ENCODE measurements around the gene SUOX. TPM values are rescaled to one million over a fixed set of nuclear protein-coding genes. Genes with fewer than 3 reads are reported as not detected.
"Not testable (repeated sequence)": the region's sequence is repeated elsewhere in the genome, so short reads cannot be mapped to it uniquely, and the experiment has no call there.

Gene SUOX
- total and polyA plus RNA-seq, 9 donors = 13.1 to 19.3 (median 15.1) TPM

DNA sequence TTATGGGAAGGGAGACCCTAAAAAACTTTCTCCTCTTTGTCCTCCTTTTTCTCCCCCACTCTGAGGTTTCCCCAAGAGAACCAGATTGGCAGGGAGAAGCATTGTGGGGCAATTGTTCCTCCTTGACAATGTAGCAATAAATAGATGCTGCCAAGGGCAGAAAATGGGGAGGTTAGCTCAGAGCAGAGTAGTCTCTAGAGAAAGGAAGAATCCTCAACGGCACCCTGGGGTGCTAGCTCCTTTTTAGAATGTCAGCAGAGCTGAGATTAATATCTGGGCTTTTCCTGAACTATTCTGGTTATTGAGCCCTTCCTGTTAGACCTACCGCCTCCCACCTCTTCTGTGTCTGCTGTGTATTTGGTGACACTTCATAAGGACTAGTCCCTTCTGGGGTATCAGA is 40.1 kb downstream of the SUOX start:
- no peak for DNase-seq
- no peaks in the 10 kb centered on the region for H3K9me3 ChIP-seq (replicated peaks; ENCODE audit: control insufficient read depth, low read depth, low read length)
- peaks cover 43% of the 10 kb centered on the region for H3K36me3 ChIP-seq (ENCODE audit: control insufficient read depth, insufficient read depth, low read length)
- no peak overlapping the region for H3K27ac ChIP-seq (ENCODE audit: low read length)
- H3K4me3 ChIP-seq (ENCODE audit: low read length) = no peak overlapping the region
- WGBS (ENCODE audit: insufficient coverage) = 100% methylated on average over 1 of the region's 2 CpGs
- H3K4me1 ChIP-seq (ENCODE audit: control insufficient read depth, insufficient read depth, low read length) = peaks cover 5% of the 10 kb centered on the region
- H3K27me3 ChIP-seq (ENCODE audit: control insufficient read depth, insufficient read depth, low read length) = no peaks in the 10 kb centered on the region

DNA sequence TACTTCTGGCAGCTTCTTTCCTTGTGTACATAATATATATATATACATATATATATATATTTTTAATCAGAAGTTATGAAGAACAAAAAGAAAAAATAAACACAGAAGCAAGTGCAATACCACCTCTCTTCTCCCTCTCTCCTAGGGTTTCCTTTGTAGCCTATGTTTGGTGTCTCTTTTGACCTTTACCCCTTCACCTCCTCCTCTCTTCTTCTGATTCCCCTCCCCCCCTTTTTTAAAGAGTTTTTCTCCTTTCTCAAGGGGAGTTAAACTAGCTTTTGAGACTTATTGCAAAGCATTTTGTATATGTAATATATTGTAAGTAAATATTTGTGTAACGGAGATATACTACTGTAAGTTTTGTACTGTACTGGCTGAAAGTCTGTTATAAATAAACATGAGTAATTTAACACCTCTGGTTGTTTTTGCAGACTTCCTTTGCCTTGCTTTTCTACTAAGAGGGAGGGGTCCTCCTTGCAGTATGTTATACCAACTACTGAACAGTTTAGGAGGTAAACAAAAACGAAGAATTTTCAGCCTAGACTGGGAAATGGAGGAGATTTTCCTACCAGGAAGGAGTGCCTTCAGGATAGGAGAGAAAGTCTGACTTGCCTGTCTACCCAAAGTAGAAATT is 41.1 kb downstream of the SUOX start:
- Histone ChIP-seq H3K36me3 (ENCODE audit: control insufficient read depth, insufficient read depth, low read length) (peaks cover 37% of the 10 kb centered on the region), H3K27ac (ENCODE audit: low read length) (no peak overlapping the region), H3K4me1 (ENCODE audit: control insufficient read depth, insufficient read depth, low read length) (peaks cover 12% of the 10 kb centered on the region), H3K27me3 (ENCODE audit: control insufficient read depth, insufficient read depth, low read length) (no peaks in the 10 kb centered on the region), H3K9me3 (replicated peaks; ENCODE audit: control insufficient read depth, low read depth, low read length) (no peaks in the 10 kb centered on the region), H3K4me3 (ENCODE audit: low read length) (no peak overlapping the region)
- DNase-seq = no peak
- no CpG with 5 or more reads among the region's 2 CpGs for WGBS (ENCODE audit: insufficient coverage)

- peaks cover 43% of the 10 kb centered on the region for H3K36me3 ChIP-seq (ENCODE audit: control insufficient read depth, insufficient read depth, low read length)
- H3K27me3 ChIP-seq (ENCODE audit: control insufficient read depth, insufficient read depth, low read length) = no peaks in the 10 kb centered on the region
Observed at GRCh38 chr12:56040151-56040550, 43.1 kb downstream of the SUOX start.

GRCh38 chr12:56040963-56041551 is 44.0 kb downstream of the SUOX start:
- peaks cover 15% of the 10 kb centered on the region for H3K4me1 ChIP-seq (ENCODE audit: control insufficient read depth, insufficient read depth, low read length)
- H3K27me3 ChIP-seq (ENCODE audit: control insufficient read depth, insufficient read depth, low read length) = no peaks in the 10 kb centered on the region
- H3K4me3 ChIP-seq (ENCODE audit: low read length) = peak overlapping the region; percentile 88
- no peaks in the 10 kb centered on the region for H3K9me3 ChIP-seq (replicated peaks; ENCODE audit: control insufficient read depth, low read depth, low read length)
- DNase-seq = no peak
- H3K36me3 ChIP-seq (ENCODE audit: control insufficient read depth, insufficient read depth, low read length) = peaks cover 39% of the 10 kb centered on the region
- H3K27ac ChIP-seq (ENCODE audit: low read length) = peak overlapping the region; percentile 98
- WGBS (ENCODE audit: insufficient coverage) = 35% methylated on average over 4 of the region's 14 CpGs

More at GRCh38 chr12:56040151-56040550, 43.1 kb downstream of the SUOX start:
- no CpG with 5 or more reads among the region's 1 CpG for WGBS (ENCODE audit: insufficient coverage)
- Histone ChIP-seq H3K4me3 (ENCODE audit: low read length) (no peak overlapping the region), H3K4me1 (ENCODE audit: control insufficient read depth, insufficient read depth, low read length) (peaks cover 15% of the 10 kb centered on the region), H3K27ac (ENCODE audit: low read length) (no peak overlapping the region), H3K9me3 (replicated peaks; ENCODE audit: control insufficient read depth, low read depth, low read length) (no peaks in the 10 kb centered on the region)
- DNase-seq = no peak

DNA sequence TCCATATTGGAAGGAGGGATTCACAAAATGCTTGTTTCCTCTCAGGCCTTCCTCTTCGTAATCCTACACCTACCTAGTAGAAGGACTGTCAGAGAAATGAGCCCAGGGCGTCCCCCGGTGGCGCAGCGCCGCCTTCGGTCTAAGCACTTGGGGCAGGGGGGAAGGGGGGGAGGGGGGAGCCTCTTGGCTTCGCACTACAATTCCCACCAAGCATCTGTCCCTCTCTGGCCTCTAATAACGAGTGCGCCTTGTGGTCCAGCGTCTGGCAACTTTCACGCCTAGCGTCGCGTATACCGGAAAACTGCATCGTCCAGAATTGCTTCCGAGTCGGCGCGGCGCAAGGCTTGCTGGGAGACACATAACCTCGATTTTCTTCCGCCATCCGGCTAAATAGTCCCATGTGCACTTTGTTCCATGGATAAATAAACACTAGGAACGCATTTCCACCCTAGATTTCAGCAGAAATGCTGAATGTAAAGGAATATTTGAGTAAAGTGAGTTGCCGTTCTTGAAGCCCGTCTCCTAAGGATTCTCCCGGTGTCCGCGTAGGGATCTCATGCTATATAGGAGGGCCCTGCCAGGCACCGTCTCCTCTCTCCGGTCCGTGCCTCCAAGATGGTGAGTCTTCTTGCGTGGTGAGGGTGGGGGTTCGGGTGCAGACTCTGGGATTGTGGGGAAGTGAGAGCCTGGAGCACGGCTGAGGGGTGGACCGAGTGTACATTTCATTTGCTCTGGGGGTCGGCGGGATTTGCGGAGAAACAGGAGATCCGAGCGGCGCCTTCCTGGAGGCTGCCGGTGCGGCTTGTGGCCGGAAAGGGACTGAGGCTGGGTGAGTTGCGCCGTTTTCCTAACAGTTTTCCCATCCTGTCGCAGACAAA is 44.7 kb downstream of the SUOX start, which contains the start of gene RPS26:
RPS26 (plus strand) TSS at position 367 of the 878 bp plus-strand sequence; CDS start at position 616, 249 bp downstream.
- H3K27ac ChIP-seq (ENCODE audit: low read length) = peak within 1 kb of the TSS; percentile 98
- H3K9me3 ChIP-seq (replicated peaks; ENCODE audit: control insufficient read depth, low read depth, low read length) = no peaks in the 10 kb centered on the region
- H3K4me3 ChIP-seq (ENCODE audit: low read length) = peak within 1 kb of the TSS; percentile 88
- peak; percentile 100 for DNase-seq
- WGBS (ENCODE audit: insufficient coverage) = under 1% methylated on average over 35 of the region's 50 CpGs
- peaks cover 15% of the 10 kb centered on the region for H3K4me1 ChIP-seq (ENCODE audit: control insufficient read depth, insufficient read depth, low read length)
- H3K27me3 ChIP-seq (ENCODE audit: control insufficient read depth, insufficient read depth, low read length) = no peaks in the 10 kb centered on the region
- peaks cover 34% of the 10 kb centered on the region for H3K36me3 ChIP-seq (ENCODE audit: control insufficient read depth, insufficient read depth, low read length)

GRCh38 chr12:56042430-56042813 is 45.3 kb downstream of the SUOX start:
- DNase-seq; H3K27me3 ChIP-seq (ENCODE audit: control insufficient read depth, insufficient read depth, low read length); H3K9me3 ChIP-seq (replicated peaks; ENCODE audit: control insufficient read depth, low read depth, low read length): not testable (repeated sequence)
- Histone ChIP-seq H3K36me3 (ENCODE audit: control insufficient read depth, insufficient read depth, low read length) (peaks cover 29% of the 10 kb centered on the region), H3K27ac (ENCODE audit: low read length) (peak overlapping the region; percentile 98), H3K4me1 (ENCODE audit: control insufficient read depth, insufficient read depth, low read length) (peaks cover 15% of the 10 kb centered on the region), H3K4me3 (ENCODE audit: low read length) (peak overlapping the region; percentile 88)
- WGBS (ENCODE audit: insufficient coverage) = 0% methylated on average over 2 of the region's 20 CpGs

- Histone ChIP-seq H3K27me3 (ENCODE audit: control insufficient read depth, insufficient read depth, low read length) (no peaks in the 10 kb centered on the region), H3K27ac (ENCODE audit: low read length) (peak overlapping the region; percentile 98), H3K4me1 (ENCODE audit: control insufficient read depth, insufficient read depth, low read length) (peaks cover 15% of the 10 kb centered on the region), H3K9me3 (replicated peaks; ENCODE audit: control insufficient read depth, low read depth, low read length) (no peaks in the 10 kb centered on the region), H3K4me3 (ENCODE audit: low read length) (peak overlapping the region; percentile 88), H3K36me3 (ENCODE audit: control insufficient read depth, insufficient read depth, low read length) (peaks cover 29% of the 10 kb centered on the region)
- DNase-seq = no peak
- 31% methylated on average over 7 of the region's 9 CpGs for WGBS (ENCODE audit: insufficient coverage)
Observed at GRCh38 chr12:56042843-56043242, 45.8 kb downstream of the SUOX start.

- 75% methylated on average over 5 of the region's 9 CpGs for WGBS (ENCODE audit: insufficient coverage)
- no peak for DNase-seq
- no peaks in the 10 kb centered on the region for H3K9me3 ChIP-seq (replicated peaks; ENCODE audit: control insufficient read depth, low read depth, low read length)
- H3K27ac ChIP-seq (ENCODE audit: low read length) = peak overlapping the region; percentile 53
- peaks cover 12% of the 10 kb centered on the region for H3K4me1 ChIP-seq (ENCODE audit: control insufficient read depth, insufficient read depth, low read length)
- peaks cover 27% of the 10 kb centered on the region for H3K36me3 ChIP-seq (ENCODE audit: control insufficient read depth, insufficient read depth, low read length)
- no peaks in the 10 kb centered on the region for H3K27me3 ChIP-seq (ENCODE audit: control insufficient read depth, insufficient read depth, low read length)
- H3K4me3 ChIP-seq (ENCODE audit: low read length) = no peak overlapping the region
Observed at GRCh38 chr12:56046027-56046780, 49.1 kb downstream of the SUOX start.

DNA sequence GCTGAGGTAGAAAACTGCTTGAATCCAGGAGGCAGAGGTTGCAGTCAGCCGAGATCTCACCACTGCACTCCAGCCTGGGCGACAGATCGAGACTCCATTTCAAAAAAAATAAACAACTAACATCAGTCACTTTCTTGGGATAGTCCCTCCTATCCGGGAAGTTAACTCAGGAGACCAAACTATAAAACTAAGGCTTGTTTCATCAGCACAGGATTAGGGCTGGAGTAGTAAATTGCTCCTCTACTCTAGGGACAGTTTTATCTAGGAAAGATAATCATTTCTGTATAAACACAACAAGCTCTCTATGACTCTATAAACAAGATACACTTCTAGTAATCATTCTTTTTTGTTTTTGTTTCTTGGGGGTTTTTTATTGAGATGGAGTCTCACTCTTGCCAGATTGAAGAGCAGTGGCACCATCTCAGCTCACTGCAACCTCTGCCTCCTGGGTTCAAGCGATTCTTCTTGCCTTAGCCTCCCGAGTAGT is 56.4 kb downstream of the SUOX start:
- DNase-seq = no peak
- WGBS (ENCODE audit: insufficient coverage) = 100% methylated on average over 2 of the region's 6 CpGs
- no peaks in the 10 kb centered on the region for H3K9me3 ChIP-seq (replicated peaks; ENCODE audit: control insufficient read depth, low read depth, low read length)
- H3K27ac ChIP-seq (ENCODE audit: low read length) = no peak overlapping the region
- no peaks in the 10 kb centered on the region for H3K36me3 ChIP-seq (ENCODE audit: control insufficient read depth, insufficient read depth, low read length)
- H3K4me3 ChIP-seq (ENCODE audit: low read length) = no peak overlapping the region
- no peaks in the 10 kb centered on the region for H3K27me3 ChIP-seq (ENCODE audit: control insufficient read depth, insufficient read depth, low read length)
- no peaks in the 10 kb centered on the region for H3K4me1 ChIP-seq (ENCODE audit: control insufficient read depth, insufficient read depth, low read length)

Measured in muscle of leg (tissue), 11 donors.